HG02938 (cell line): ENCODE measurements around the gene TMEM18.

ENCODE experiments used
- ATAC-seq: cut with Tn5 transposase; IDR thresholded peaks from one replicate; pipeline ENCODE4 v1.9.1; 2021; ENCODE audit warnings: mild to moderate bottlenecking, moderate library complexity; ENCODE audit not compliant: unreplicated experiment

The TMEM18 gene

DNA sequence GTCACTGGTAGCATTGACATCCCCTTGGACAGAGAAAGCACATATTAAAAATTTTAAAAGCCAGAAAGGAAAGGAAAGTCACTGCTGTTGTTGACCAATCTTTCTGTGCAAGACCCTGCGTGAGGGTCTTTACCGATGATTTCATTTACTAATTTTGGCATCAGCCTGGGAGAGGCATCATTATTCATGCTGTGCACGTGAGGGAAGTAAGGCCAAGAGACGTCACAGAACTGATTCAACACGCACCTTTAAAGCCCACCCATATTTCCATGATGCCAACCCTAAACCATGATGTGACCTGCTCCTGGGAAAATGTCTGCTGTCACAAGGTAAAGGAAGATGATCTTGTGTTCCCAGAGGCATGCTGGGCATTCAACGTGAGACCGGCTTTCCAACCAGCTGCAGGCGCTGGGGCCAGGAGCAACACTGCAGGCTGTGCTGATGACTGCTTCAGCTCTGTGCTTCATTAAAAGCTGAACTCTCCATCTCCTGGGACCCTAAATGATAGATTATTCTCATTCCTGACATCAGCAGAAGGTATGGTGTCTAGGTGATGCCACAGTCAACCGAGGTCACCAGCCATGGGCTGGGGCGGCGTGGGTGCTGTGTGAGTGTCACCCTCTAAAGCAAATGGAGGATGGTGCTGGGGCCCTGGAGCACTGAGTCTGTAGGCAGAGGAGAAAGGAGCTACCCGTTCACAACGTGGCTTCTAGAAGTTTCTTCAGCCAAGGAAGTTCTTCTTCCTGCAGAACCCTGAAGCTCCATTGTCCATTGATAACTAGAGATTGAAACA lies 53.9 kb downstream of the TMEM18 start:
- no peak for ATAC-seq

DNA sequence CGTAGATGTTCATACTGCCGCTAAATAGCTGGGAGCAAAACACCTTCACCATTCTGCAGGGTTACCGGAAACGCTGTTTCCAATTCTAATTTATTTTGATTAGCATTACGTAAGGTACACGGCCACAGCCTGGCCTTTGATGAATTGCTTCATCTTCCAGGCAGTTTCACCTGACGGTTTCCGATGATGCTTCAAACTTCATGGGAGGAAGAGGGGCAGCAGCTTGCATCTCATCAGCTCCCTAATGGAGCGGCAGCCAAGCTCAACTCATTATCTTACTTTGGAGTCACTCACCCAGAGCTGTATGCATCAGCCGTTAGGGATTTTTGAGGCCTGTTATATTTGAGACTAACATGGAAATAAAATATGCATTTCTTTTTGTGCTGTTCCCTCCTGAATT lies 54.8 kb downstream of the TMEM18 start:
- ATAC-seq: no peak

DNA sequence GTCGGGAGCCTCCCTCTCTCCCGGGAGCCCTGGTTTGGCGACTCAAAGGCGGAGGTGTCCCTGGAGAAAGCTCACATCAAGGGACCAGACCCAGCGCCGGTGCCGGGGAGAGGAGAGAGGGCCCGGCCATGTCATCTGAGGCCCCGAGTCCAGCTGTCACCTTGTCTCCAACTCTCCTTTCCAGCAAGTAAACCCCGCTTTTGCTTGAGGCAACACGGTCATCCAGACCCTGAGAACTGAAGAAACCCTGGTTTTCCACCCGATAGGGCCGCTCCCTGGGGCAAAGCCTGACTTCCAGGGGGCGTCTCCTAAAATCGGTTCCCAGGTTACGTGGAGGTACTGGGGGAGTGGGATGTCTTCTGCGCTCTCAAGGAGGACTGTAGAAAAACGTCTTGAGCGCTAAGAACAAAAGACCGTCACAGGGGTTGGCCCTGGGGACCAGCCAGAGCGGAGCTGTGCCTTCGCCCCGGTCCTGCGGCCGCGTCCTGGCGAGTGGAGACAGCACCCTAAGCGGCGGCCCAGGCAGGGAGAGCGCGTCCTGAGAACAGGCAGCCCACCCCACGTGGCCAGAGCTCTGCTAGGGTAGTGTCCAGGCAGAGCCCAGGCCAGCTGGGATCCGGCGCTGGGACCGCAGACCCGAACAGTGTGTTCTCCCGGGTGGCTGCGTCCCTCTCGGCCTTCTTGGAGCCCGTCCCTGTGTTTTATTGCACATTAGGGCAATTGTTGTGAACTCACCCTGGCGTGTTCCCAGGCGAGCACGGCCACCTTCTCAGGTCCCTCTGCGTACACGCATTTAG lies 55.7 kb downstream of the TMEM18 start:
- ATAC-seq: no peak

DNA sequence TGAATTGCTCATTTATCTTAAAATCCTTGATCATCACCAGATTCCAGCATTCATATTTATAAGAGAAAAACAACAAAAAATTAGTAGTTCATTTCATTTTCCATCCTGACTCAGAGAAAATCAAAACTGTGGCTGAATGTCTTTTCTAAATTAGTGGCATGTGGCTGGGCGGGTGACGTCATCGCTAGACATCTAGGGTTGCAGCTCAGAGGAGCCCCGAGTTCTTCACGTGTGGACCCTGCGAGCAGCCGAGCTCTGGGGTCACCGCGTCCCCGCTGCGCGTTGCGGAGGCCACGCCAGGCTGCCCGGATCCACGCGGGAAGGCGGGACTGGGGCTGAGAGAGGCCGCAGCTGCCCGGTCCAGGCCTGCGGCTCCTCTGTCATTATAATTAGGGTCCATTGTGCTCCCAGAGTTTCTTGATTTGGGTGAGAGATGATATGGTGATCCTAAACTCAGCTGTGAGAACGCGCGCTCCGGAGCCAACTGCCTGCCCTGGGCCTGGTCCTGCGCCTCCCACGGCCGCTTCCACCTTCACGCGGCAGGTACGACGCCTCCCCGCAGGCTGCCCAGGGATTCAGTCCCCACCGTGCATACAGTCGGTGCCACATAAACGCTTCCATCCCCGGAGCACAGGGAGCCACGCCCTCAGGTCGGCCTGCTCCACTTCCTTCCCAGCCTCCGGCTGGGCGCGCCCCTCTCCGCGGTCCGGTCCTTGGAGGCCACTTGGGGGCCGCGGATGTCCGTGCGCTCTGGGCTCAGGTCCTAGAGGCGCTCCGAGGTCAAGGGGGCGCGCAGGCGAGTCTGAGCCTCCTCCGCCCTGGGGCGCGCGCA lies 56.5 kb downstream of the TMEM18 start:
- ATAC-seq: no peak

DNA sequence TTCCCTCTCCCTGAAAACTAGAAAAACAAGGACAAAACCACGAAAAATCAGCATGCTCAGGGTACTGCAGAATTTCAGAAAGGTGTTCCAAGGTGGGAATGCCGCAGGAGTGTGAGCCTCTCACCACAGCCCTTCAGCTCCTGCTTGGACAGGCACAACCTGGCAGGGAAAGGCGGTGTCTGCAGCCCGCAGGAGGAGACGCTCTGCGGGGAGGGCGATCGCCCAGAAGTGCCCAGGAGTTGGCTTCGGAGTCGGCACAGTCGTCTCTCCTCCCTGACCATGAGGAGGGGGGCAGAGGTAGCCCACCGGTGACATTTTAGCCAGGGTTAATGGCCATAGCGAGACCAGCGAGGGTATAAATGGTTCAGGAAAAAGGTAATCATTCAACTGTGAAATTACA lies 57.2 kb downstream of the TMEM18 start:
- ATAC-seq: no peak

DNA sequence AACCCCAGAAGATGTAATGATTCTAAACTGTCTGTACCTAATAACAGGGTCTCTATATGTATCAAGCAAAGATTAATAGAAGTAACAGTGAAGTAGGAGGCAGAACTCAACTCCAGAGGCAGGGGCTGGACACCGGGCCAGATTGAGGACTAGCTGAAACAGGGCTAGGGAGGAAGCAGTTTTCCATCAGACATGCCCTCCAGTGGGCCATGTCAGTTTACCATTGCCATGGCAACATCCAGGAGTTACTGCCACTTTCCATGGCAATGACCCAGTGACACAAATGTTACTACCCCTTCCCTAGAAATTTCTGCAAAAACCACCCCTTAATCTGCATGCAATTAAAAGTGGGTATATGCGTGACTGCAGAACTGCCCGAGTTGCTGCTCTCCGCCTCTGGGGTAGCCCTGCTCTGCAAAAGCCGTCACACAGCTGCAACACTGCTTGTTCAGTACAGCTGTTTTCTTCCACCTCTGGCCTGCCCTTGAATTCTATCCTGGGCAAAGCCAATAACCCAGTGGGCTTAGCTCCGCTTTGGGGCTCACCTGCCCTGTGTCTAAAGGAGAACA lies 58.7 kb downstream of the TMEM18 start:
- no peak for ATAC-seq

DNA sequence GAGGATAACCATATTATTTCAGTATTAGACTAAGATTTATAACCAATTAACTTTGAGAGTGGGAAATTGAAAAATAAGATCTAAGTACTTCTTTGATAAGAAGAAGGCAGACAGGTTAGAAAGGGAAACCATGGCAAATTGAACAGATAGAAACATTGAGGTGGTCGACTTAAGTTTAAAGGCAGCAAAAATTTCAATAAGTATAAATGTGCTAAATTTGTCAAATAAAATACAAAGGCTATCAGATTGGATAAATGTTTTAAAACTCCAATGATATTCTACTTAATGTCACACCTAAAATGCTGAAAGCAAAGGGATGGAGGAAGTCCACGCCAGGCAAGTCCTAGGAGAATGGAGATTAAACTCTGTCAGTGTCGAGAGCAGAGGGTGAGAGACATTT lies 59.2 kb downstream of the TMEM18 start:
- no peak for ATAC-seq
